Panc1 (cell line): Measurements from ENCODE around the gene ACSM3. TPM values are rescaled to one million over a fixed set of nuclear protein-coding genes. Genes with fewer than 3 reads are reported as not detected.

Experiments
- ATAC-seq: fragments of 200-7000 bp; cut with Tn5 transposase; 2 replicates; pipeline ENCODE4 v1.9.1; 2020; ENCODE audit warnings: mild to moderate bottlenecking, moderate library complexity
- BruUV-seq: library from RNA; stranded (reverse); fragments of 400-500 nt; replicated peaks from 2 replicates; lab custom pipeline; 2021; lab: Mats Ljungman, UMichigan
- CTCF ChIA-PET: fragments of 300-600 bp; sonication (Branson Sonifier 250); formaldehyde crosslinking; loops from one replicate; lab custom pipeline; 2022; ENCODE audit warnings: antibody characterized with exemption; lab: Charles Lee
- POLR2A ChIA-PET: fragments of 300-600 bp; sonication (Branson Sonifier 250); formaldehyde crosslinking; loops from one replicate; lab custom pipeline; 2022; ENCODE audit warnings: antibody characterized with exemption; lab: Charles Lee
- DNase-seq: peaks from one replicate; pipeline ENCODE4 v3.0.0-alpha.2; 2010; ENCODE audit warnings: low read depth, low spot score
- H3K27ac ChIP-seq: 2 replicates; pipeline ENCODE4 v1.5.1; 2011; ENCODE audit warnings: mild to moderate bottlenecking, low read length, inconsistent platforms
- H3K27me3 ChIP-seq: fragments of 200-500 bp; sonication (Bioruptor generic); 2 replicates; pipeline ENCODE4 v1.6.0; 2014; ENCODE audit warnings: low read length, inconsistent platforms; ENCODE audit not compliant: control insufficient read depth, insufficient read depth
- H3K36me3 ChIP-seq: fragments of 200-500 bp; sonication (Bioruptor generic); 2 replicates; pipeline ENCODE4 v1.5.1; 2014; ENCODE audit warnings: inconsistent platforms, mild to moderate bottlenecking, low read length, moderate library complexity; ENCODE audit not compliant: control insufficient read depth, insufficient read depth
- H3K4me1 ChIP-seq: 2 replicates; pipeline ENCODE4 v1.5.1; 2011; ENCODE audit warnings: inconsistent platforms, mild to moderate bottlenecking, low read length, moderate library complexity; ENCODE audit not compliant: control insufficient read depth, insufficient read depth
- H3K4me3 ChIP-seq, 2 experiments: 2 replicates each; pipeline ENCODE4 v1.5.1; 2011 to 2012; ENCODE audit warnings: low read depth in 2 of 2, low read length in 2 of 2, mild to moderate bottlenecking in 2 of 2, inconsistent platforms in 1 of 2, moderate library complexity in 1 of 2
- H3K9me3 ChIP-seq: fragments of 200-500 bp; sonication (Bioruptor generic); 2 replicates; pipeline ENCODE4 v1.5.1; 2014; ENCODE audit warnings: low read depth, mild to moderate bottlenecking, inconsistent platforms, low read length, moderate library complexity; ENCODE audit not compliant: control insufficient read depth, insufficient read depth
- CTCF ChIP-seq: fragments of 450-650 bp; IDR thresholded peaks from 2 replicates; pipeline ENCODE4 v1.5.1; 2017; ENCODE audit warnings: mild to moderate bottlenecking
- POLR2AphosphoS5 ChIP-seq: IDR thresholded peaks from 2 replicates; pipeline ENCODE4 v1.6.1; 2012; ENCODE audit warnings: mild to moderate bottlenecking, low read depth, low read length, moderate library complexity
- REST ChIP-seq, 2 experiments: IDR thresholded peaks; 2 replicates each; pipeline ENCODE4 v1.6.1; 2011 to 2012; ENCODE audit warnings: low read depth in 2 of 2, control low read depth in 1 of 2, low read length in 1 of 2, mild to moderate bottlenecking in 1 of 2, moderate library complexity in 1 of 2; ENCODE audit not compliant: insufficient read depth in 1 of 2
- SIN3A ChIP-seq: IDR thresholded peaks from 2 replicates; pipeline ENCODE4 v1.6.1; 2012; ENCODE audit warnings: low read depth, mild to moderate bottlenecking, low read length, moderate library complexity, borderline replicate concordance; ENCODE audit not compliant: insufficient read depth
- TCF7L2 ChIP-seq: IDR thresholded peaks from 2 replicates; pipeline ENCODE4 v1.6.1; 2011; ENCODE audit warnings: mild to moderate bottlenecking, low read depth, low read length, inconsistent platforms
- in situ Hi-C: cut with HindIII; loops from 2 replicates; pipeline ENCODE4 v1.10.0; 2016; ENCODE audit warnings: low sequenced_read_pairs, low pct_unique_long_range_greater_than_20kb
- intact Hi-C: fragments of 100-400 bp; cut with micrococcal nuclease; formaldehyde crosslinking; loops from one replicate; pipeline ENCODE4 v1.10.0; 2022; ENCODE audit not compliant: unreplicated experiment
- total RNA-seq: library from RNA; stranded (reverse); gene quantifications from one replicate; pipeline ENCODE4 v1.2.1, GENCODE V29; 2021; ENCODE audit not compliant: unreplicated experiment

The ACSM3 gene
- total RNA-seq, 1 experiment from 2014 or later = 0.44 TPM

- Histone ChIP-seq H3K9me3 (no peaks in the 10 kb centered on the region), H3K27ac (no peak overlapping the region), H3K4me3 (no peak overlapping the region), H3K4me1 (no peaks in the 10 kb centered on the region; the same call in 1 of the 2 replicates), H3K27me3 (no peaks in the 10 kb centered on the region), H3K36me3 (peaks cover 22% of the 10 kb centered on the region; the same call in 1 of the 2 replicates)
- BruUV-seq = no TSS peak
- intact Hi-C loops (no loop called here), in situ Hi-C loops (no loop called here)
- CTCF ChIA-PET = no interaction called here
- no peak for TF ChIP-seq TCF7L2
- no peak for TF ChIP-seq CTCF
- TF ChIP-seq REST (IDR thresholded peaks at IDR 0.05; ENCODE audit: insufficient read depth in 1 of 2, low read depth in 2 of 2, low read length in 1 of 2) = no peak
- no peak for TF ChIP-seq SIN3A
- TF ChIP-seq POLR2AphosphoS5 = no peak
- ATAC-seq = no peak
- DNase-seq = no peak
- POLR2A ChIA-PET = no interaction called here
Observed at GRCh38 chr16:20801278-20801677, 37.5 kb downstream of the ACSM3 start.

GRCh38 chr16:20803192-20803560 lies 39.4 kb downstream of the ACSM3 start:
- CTCF ChIA-PET = no interaction called here
- H3K4me1 ChIP-seq = peaks cover 7% of the 10 kb centered on the region

More at GRCh38 chr16:20803192-20803560, 39.4 kb downstream of the ACSM3 start:
- in situ Hi-C loops = no loop called here
- Histone ChIP-seq H3K27ac (no peak overlapping the region), H3K27me3 (no peaks in the 10 kb centered on the region), H3K9me3 (no peaks in the 10 kb centered on the region), H3K4me3 (no peak overlapping the region), H3K36me3 (peaks cover 19% of the 10 kb centered on the region; the same call in 1 of the 2 replicates)
- intact Hi-C loops = no loop called here
- no peak for DNase-seq
- POLR2A ChIA-PET = no interaction called here
- no TSS peak for BruUV-seq
- ATAC-seq = no peak
- TF ChIP-seq TCF7L2 = no peak
- TF ChIP-seq POLR2AphosphoS5 = no peak
- no peak for TF ChIP-seq CTCF
- TF ChIP-seq SIN3A = no peak
- no peak for TF ChIP-seq REST (IDR thresholded peaks at IDR 0.05; ENCODE audit: insufficient read depth in 1 of 2, low read depth in 2 of 2, low read length in 1 of 2)
